HG02981 (cell line): ENCODE data around the gene COL17A1.
A peak's percentile ranks its signal among the peaks of the same experiment; 100 is the strongest.

Source experiments
- ATAC-seq: cut with Tn5 transposase; IDR thresholded peaks from one replicate; pipeline ENCODE4 v1.9.1; 2021; ENCODE audit warnings: mild to moderate bottlenecking, moderate library complexity; ENCODE audit not compliant: unreplicated experiment

Gene COL17A1

GRCh38 chr10:103995134-103995533, 90.5 kb downstream of the COL17A1 start:
- no peak for ATAC-seq

- no peak for ATAC-seq
Measured at GRCh38 chr10:103991393-103992128, 94.1 kb downstream of the COL17A1 start.

GRCh38 chr10:103990531-103990930, 95.1 kb downstream of the COL17A1 start:
- ATAC-seq: no peak

GRCh38 chr10:103990121-103990520, 95.6 kb downstream of the COL17A1 start:
- no peak for ATAC-seq

- no peak for ATAC-seq
Measured at GRCh38 chr10:103986360-103986759, 99.3 kb downstream of the COL17A1 start.

GRCh38 chr10:103985726-103986125, 100.0 kb downstream of the COL17A1 start:
- ATAC-seq: no peak

GRCh38 chr10:103983367-103983911, 102.2 kb downstream of the COL17A1 start:
- peak; percentile 78 for ATAC-seq

GRCh38 chr10:103982639-103983038, 103.0 kb downstream of the COL17A1 start:
- no peak for ATAC-seq
